Gastroesophageal sphincter (tissue), 4 donors: ENCODE results near the gene MYO1G. TPM values are rescaled to one million over a fixed set of nuclear protein-coding genes. Genes with fewer than 3 reads are reported as not detected.
"Not testable (repeated sequence)": the region's sequence is repeated elsewhere in the genome, so short reads cannot be mapped to it uniquely, and the experiment has no call there.

Experiments used
- ATAC-seq: fragments of 150-250 bp; one replicate; pipeline ENCODE4 v1.9.1; 2016; ENCODE audit warnings: mild to moderate bottlenecking, moderate library complexity
- H3K27ac ChIP-seq, 4 donors: fragments of 200-600 bp; sonication (generic) in 3 of 4; 1 replicate in 3 of 4; 2 replicates in 1 of 4; pipeline ENCODE4 v1.5.1; 2016 to 2019
- H3K27me3 ChIP-seq: fragments of 200-600 bp; sonication (generic); one replicate; pipeline ENCODE4 v1.5.1; 2019
- H3K36me3 ChIP-seq, 2 donors: fragments of 200-600 bp; sonication (generic); one replicate each; pipeline ENCODE4 v1.5.1; 2019; ENCODE audit warnings: control low read depth in 1 of 2
- H3K4me1 ChIP-seq, 3 donors: fragments of 200-600 bp; sonication (generic); 1 replicate in 2 of 3; 2 replicates in 1 of 3; pipeline ENCODE4 v1.5.1; 2016 to 2019; ENCODE audit warnings: control low read depth in 2 of 3
- H3K4me3 ChIP-seq, 2 donors: fragments of 200-600 bp; sonication (generic); one replicate each; pipeline ENCODE4 v1.5.1; 2019; ENCODE audit warnings: mild to moderate bottlenecking in 1 of 2, moderate library complexity in 1 of 2
- H3K9me3 ChIP-seq, 3 donors: fragments of 200-600 bp; sonication (generic); one replicate each; pipeline ENCODE4 v1.5.1; 2017 to 2019; ENCODE audit warnings: control low read depth in 2 of 3
- CTCF ChIP-seq, 4 experiments: fragments of 200-600 bp in 2 of 4; fragments of 450-650 bp in 2 of 4; sonication (generic) in 1 of 4; IDR thresholded peaks; one replicate each; pipeline ENCODE4 v1.5.1; 2017 to 2019; ENCODE audit warnings: antibody characterized with exemption in 4 of 4, mild to moderate bottlenecking in 2 of 4, moderate library complexity in 2 of 4
- EP300 ChIP-seq: sonication (generic); formaldehyde crosslinking; IDR thresholded peaks from one replicate; pipeline ENCODE4 v1.6.1; 2017; ENCODE audit warnings: antibody characterized with exemption, mild to moderate bottlenecking
- POLR2A ChIP-seq, 2 donors: fragments of 450-650 bp; IDR thresholded peaks; one replicate each; pipeline ENCODE4 v1.6.1; 2017; ENCODE audit warnings: antibody characterized with exemption in 2 of 2, mild to moderate bottlenecking in 2 of 2, moderate library complexity in 1 of 2
- POLR2AphosphoS5 ChIP-seq: sonication (generic); formaldehyde crosslinking; IDR thresholded peaks from one replicate; pipeline ENCODE4 v1.6.1; 2017; ENCODE audit warnings: antibody characterized with exemption
- WGBS, 2 donors: methylation state at CpG; one replicate each; pipeline ENCODE4 v1.1.5; 2018; ENCODE audit warnings: low coverage in 1 of 2; 5-methylcytosine and 5-hydroxymethylcytosine counted together
- total RNA-seq, 4 donors: library from RNA; depleted of rRNA; stranded (reverse); fragments of >200 nt; gene quantifications; one replicate each; pipeline ENCODE4 v1.1.0, GENCODE V29; 2016

Gene MYO1G
- total RNA-seq, 4 donors from 2014 or later: 1.4 to 3.6 (median 2.0) TPM

DNA sequence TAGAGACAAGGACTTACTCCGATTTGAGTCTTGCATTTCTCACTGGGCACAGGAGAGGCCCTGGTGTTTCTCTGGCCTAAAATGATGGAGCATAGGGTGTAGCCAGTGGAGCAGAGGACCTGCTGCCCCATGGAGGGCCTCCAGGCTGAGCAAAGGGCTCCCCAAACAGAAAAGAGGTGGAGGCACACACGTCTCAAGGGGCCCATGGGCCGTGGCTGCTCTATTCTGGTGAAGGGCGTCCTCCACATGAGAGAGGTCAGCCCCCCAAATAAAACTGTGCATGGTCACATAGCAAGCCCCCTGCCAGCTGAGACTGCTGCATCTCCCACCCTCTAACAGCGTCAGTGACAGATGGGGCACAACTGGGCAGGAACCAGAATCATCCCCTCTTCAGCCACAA, 41.4 kb downstream of the MYO1G start:
- ATAC-seq: no peak
- H3K4me1 ChIP-seq: no peaks in the 10 kb centered on the region
- TF ChIP-seq CTCF (IDR thresholded peaks at IDR 0.05): no peak
- no peak for TF ChIP-seq EP300
- TF ChIP-seq POLR2A (IDR thresholded peaks at IDR 0.05): no peak
- no peak for TF ChIP-seq POLR2AphosphoS5
- H3K27ac ChIP-seq: no peak overlapping the region
- H3K9me3 ChIP-seq: no peaks in the 10 kb centered on the region
- 50% methylated on average over 1 of the region's 5 CpGs for WGBS, 2 donors
- H3K27me3 ChIP-seq: peaks cover 32% of the 10 kb centered on the region
- no peak overlapping the region for H3K4me3 ChIP-seq
- H3K36me3 ChIP-seq: no peaks in the 10 kb centered on the region

DNA sequence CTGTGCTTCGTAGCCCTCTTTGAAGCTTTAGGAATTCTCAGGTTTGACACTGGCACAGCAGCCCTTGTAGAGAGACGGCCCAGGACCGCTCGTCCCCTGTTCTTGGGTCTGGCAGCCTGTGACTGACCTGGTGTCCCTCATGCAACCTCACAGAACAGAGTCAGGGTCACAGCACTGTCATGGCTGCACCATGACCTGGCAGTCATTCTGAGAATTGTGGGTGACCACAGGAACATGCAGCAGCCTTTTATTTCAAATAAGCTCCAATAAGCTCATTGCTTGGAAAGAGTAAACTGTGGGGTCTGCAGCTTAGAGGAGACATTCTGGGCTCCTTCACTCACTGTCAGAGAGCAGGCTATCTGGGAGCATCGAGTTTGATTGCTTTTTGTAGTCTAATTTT, 42.5 kb downstream of the MYO1G start:
- ATAC-seq: no peak
- Histone ChIP-seq H3K9me3 (no peaks in the 10 kb centered on the region), H3K27me3 (peaks cover 32% of the 10 kb centered on the region), H3K4me3 (no peak overlapping the region), H3K4me1 (no peaks in the 10 kb centered on the region), H3K27ac (no peak overlapping the region), H3K36me3 (no peaks in the 10 kb centered on the region)
- TF ChIP-seq CTCF (IDR thresholded peaks at IDR 0.05) (no peak), EP300 (no peak), POLR2AphosphoS5 (no peak), POLR2A (IDR thresholded peaks at IDR 0.05) (no peak)
- WGBS, 2 donors: 33 to 75% methylated on average over 1 of the region's 5 CpGs

GRCh38 chr7:44935583-44935982, 43.2 kb downstream of the MYO1G start:
- WGBS, 2 donors: 73 to 93% methylated on average over 3 of the region's 4 CpGs
- no peak for ATAC-seq
- no peak overlapping the region for H3K27ac ChIP-seq
- TF ChIP-seq CTCF (IDR thresholded peaks at IDR 0.05): no peak
- TF ChIP-seq POLR2A (IDR thresholded peaks at IDR 0.05): no peak
- TF ChIP-seq EP300: no peak
- no peak for TF ChIP-seq POLR2AphosphoS5
- peaks cover 32% of the 10 kb centered on the region for H3K27me3 ChIP-seq
- no peaks in the 10 kb centered on the region for H3K4me1 ChIP-seq
- no peak overlapping the region for H3K4me3 ChIP-seq
- H3K36me3 ChIP-seq: no peaks in the 10 kb centered on the region
- H3K9me3 ChIP-seq: no peaks in the 10 kb centered on the region

GRCh38 chr7:44935016-44935415, 43.8 kb downstream of the MYO1G start:
- TF ChIP-seq POLR2A (IDR thresholded peaks at IDR 0.05): no peak
- TF ChIP-seq CTCF (IDR thresholded peaks at IDR 0.05): no peak
- TF ChIP-seq EP300: no peak
- no peak for TF ChIP-seq POLR2AphosphoS5
- WGBS, 2 donors: 17 to 29% methylated on average over 1 of the region's 1 CpG
- Histone ChIP-seq H3K36me3 (no peaks in the 10 kb centered on the region), H3K27me3 (peaks cover 32% of the 10 kb centered on the region), H3K4me3 (no peak overlapping the region), H3K4me1 (no peaks in the 10 kb centered on the region), H3K27ac (no peak overlapping the region), H3K9me3 (no peaks in the 10 kb centered on the region)
- ATAC-seq: no peak

DNA sequence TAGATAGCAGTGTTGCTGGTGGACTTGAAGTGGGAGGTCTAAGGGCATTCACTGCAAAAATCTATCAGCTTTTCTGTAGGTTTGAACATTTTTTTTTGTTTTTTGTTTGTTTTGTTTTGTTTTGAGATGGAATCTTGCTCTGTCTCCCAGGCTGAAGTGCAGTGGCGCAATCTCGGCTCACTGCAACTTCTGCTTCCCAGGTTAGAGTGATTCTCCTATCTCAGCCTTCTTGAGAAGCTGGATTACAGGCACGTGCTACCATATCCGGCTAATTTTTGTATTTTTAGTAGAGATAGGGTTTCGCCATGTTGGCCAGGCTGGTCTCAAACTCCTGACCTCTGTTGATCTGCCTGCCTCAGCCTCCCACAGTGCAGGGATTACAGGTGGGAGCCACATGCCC, 44.3 kb downstream of the MYO1G start:
- WGBS, 2 donors: 70 to 90% methylated on average over 5 of the region's 5 CpGs

DNA sequence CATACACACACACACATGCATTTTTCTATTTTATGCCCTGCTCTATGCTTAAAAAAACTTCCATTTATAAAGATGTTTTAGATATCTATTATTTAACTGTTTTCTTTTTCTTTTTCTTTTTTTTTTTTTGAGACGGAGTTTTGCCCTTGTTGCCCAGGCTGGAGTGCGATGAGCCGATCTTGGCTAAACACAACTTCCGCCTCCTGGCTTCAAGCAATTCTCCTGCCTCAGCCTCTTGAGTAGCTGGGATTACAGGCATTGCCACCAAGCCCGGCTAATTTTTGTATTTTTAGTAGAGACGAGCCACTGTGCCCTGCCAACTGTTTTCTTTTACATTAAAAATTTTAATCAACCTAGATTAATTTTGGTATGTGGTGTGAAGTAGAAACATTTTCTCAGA, 47.9 kb downstream of the MYO1G start:
- H3K9me3 ChIP-seq: no peaks in the 10 kb centered on the region
- no peak overlapping the region for H3K27ac ChIP-seq
- no peak for ATAC-seq
- H3K4me1 ChIP-seq: no peaks in the 10 kb centered on the region
- H3K4me3 ChIP-seq: no peak overlapping the region
- peaks cover 12% of the 10 kb centered on the region for H3K27me3 ChIP-seq
- TF ChIP-seq EP300: no peak
- TF ChIP-seq POLR2AphosphoS5: no peak
- no peak for TF ChIP-seq POLR2A (IDR thresholded peaks at IDR 0.05)
- TF ChIP-seq CTCF (IDR thresholded peaks at IDR 0.05): no peak
- WGBS, 2 donors: 87 to 91% methylated on average over 2 to 5 of the region's 6 CpGs
- no peaks in the 10 kb centered on the region for H3K36me3 ChIP-seq

More for the DNA sequence above, 44.3 kb downstream of the MYO1G start:
- peaks cover 32% of the 10 kb centered on the region for H3K27me3 ChIP-seq
- not testable (repeated sequence) for H3K4me1 ChIP-seq, H3K36me3 ChIP-seq, ATAC-seq, H3K4me3 ChIP-seq, H3K9me3 ChIP-seq, H3K27ac ChIP-seq
